ENCODE measurements around the gene GRN.

Gene GRN

GRCh38 chr17:44382917-44383316 lies 37.8 kb downstream of the GRN start:
- no peaks in the 10 kb centered on the region for H3K27me3 ChIP-seq (ENCODE audit: insufficient read depth, low read depth, severe bottlenecking)
- no peak for TF ChIP-seq CTCF (IDR thresholded peaks at IDR 0.05; ENCODE audit: low read depth, low read length)
- no peak overlapping the region for H3K4me3 ChIP-seq (ENCODE audit: low read depth, low read length)
- no peak overlapping the region for H3K27ac ChIP-seq
- no peaks in the 10 kb centered on the region for H3K36me3 ChIP-seq
- peaks cover 17% of the 10 kb centered on the region for H3K9me3 ChIP-seq (ENCODE audit: severe bottlenecking)
- no peak for DNase-seq

GRCh38 chr17:44383363-44383762 lies 38.3 kb downstream of the GRN start:
- no peaks in the 10 kb centered on the region for H3K27me3 ChIP-seq (ENCODE audit: insufficient read depth, low read depth, severe bottlenecking)
- no peak for DNase-seq
- H3K36me3 ChIP-seq, result no peaks in the 10 kb centered on the region
- no peak for TF ChIP-seq CTCF (IDR thresholded peaks at IDR 0.05; ENCODE audit: low read depth, low read length)
- no peak overlapping the region for H3K27ac ChIP-seq
- no peak overlapping the region for H3K4me3 ChIP-seq (ENCODE audit: low read depth, low read length)
- peaks cover 17% of the 10 kb centered on the region for H3K9me3 ChIP-seq (ENCODE audit: severe bottlenecking)

DNA sequence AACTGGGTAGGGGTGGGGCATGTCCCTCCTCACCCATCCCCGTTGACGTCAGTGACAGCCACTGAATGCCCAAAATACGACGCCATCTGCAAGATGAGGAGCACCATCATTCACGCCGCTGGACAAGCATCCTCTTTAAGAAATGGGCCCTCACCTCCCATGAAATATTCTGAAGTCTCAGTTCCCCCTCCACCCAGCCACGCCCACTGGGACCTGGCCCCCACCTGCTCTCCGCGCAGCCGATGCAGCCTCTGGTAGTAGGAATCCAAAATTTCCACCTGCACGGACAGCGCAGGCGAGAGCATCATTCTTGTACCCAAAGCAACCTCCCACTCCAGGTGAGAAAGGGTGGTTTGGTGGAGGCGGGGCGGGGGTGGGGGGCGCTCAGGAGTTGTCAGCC lies 38.8 kb downstream of the GRN start:
- TF ChIP-seq CTCF (IDR thresholded peaks at IDR 0.05; ENCODE audit: low read depth, low read length), result no peak
- Histone ChIP-seq H3K9me3 (ENCODE audit: severe bottlenecking) (peaks cover 17% of the 10 kb centered on the region), H3K4me3 (ENCODE audit: low read depth, low read length) (no peak overlapping the region), H3K27ac (no peak overlapping the region), H3K27me3 (ENCODE audit: insufficient read depth, low read depth, severe bottlenecking) (no peaks in the 10 kb centered on the region), H3K36me3 (no peaks in the 10 kb centered on the region)
- no peak for DNase-seq

GRCh38 chr17:44384281-44384822 lies 39.2 kb downstream of the GRN start:
- Histone ChIP-seq H3K9me3 (ENCODE audit: severe bottlenecking) (peaks cover 17% of the 10 kb centered on the region), H3K27ac (no peak overlapping the region), H3K36me3 (no peaks in the 10 kb centered on the region), H3K27me3 (ENCODE audit: insufficient read depth, low read depth, severe bottlenecking) (no peaks in the 10 kb centered on the region), H3K4me3 (ENCODE audit: low read depth, low read length) (no peak overlapping the region)
- DNase-seq, result no peak
- TF ChIP-seq CTCF (IDR thresholded peaks at IDR 0.05; ENCODE audit: low read depth, low read length), result no peak

DNA sequence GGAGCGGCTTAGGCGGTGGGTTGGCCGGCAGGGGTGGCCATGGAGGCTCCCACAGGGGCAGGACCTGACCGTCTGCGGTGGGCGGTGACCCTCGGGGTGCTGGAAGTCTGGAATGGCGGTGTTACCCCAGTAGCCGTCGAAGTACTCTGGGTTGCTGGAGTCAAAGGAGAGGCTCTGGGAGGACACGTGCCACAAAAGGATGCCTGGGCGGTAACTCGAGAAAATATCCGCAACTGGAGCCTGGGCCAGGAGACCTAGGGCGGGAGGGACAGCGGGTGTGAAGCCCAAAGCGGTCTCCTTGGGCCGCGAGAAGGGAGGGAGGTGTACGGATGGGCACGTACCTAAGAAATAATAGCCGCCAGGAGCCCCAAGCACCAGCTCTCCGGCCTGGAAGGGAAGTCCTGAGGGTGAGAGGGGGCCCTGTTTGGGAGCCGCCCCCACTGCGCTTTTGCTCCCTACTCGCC lies 39.8 kb downstream of the GRN start:
- Histone ChIP-seq H3K27me3 (ENCODE audit: insufficient read depth, low read depth, severe bottlenecking) (no peaks in the 10 kb centered on the region), H3K36me3 (no peaks in the 10 kb centered on the region), H3K4me3 (ENCODE audit: low read depth, low read length) (no peak overlapping the region), H3K9me3 (ENCODE audit: severe bottlenecking) (peaks cover 17% of the 10 kb centered on the region), H3K27ac (no peak overlapping the region)
- no peak for DNase-seq
- no peak for TF ChIP-seq CTCF (IDR thresholded peaks at IDR 0.05; ENCODE audit: low read depth, low read length)
